ENCODE measurements around the gene GEMIN4. TPM values are rescaled to one million over a fixed set of nuclear protein-coding genes. Genes with fewer than 3 reads are reported as not detected.

GEMIN4 gene
- total RNA-seq, 1 donor, result 8.7 TPM

DNA sequence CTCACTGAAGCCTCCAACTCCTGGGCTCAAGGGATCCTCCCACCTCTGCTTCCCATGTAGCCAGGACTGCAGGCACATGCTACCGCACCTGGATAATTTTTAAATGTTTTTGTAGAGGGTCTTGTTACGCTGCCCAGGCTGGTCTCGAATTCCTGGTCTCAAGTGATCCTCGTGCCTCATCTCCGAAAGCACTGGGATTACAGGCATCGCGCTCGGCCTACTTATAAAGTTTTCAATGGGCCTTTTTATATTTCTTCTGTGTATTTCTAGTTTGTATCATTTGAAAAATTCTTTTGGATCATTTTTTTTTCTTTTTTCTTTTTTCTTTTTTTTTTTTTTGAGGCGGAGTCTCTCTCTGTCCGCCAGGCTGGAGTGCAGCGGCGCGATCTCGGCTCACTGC lies 27.0 kb downstream of the GEMIN4 start:
- peaks cover 4% of the 10 kb centered on the region for H3K79me2 ChIP-seq (ENCODE audit: insufficient read depth, low read length)
- no peaks in the 10 kb centered on the region for H3K9me3 ChIP-seq (ENCODE audit: low read depth, low read length)
- DNase-seq (ENCODE audit: insufficient read length, low spot score, missing footprints), result no peak
- no peak overlapping the region for H3K4me2 ChIP-seq (ENCODE audit: insufficient read depth, low read length)
- TF ChIP-seq, protein P1, sequence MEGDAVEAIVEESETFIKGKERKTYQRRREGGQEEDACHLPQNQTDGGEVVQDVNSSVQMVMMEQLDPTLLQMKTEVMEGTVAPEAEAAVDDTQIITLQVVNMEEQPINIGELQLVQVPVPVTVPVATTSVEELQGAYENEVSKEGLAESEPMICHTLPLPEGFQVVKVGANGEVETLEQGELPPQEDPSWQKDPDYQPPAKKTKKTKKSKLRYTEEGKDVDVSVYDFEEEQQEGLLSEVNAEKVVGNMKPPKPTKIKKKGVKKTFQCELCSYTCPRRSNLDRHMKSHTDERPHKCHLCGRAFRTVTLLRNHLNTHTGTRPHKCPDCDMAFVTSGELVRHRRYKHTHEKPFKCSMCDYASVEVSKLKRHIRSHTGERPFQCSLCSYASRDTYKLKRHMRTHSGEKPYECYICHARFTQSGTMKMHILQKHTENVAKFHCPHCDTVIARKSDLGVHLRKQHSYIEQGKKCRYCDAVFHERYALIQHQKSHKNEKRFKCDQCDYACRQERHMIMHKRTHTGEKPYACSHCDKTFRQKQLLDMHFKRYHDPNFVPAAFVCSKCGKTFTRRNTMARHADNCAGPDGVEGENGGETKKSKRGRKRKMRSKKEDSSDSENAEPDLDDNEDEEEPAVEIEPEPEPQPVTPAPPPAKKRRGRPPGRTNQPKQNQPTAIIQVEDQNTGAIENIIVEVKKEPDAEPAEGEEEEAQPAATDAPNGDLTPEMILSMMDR (IDR thresholded peaks at IDR 0.05; ENCODE audit: extremely low read depth, low read depth, low read length), result no peak
- no peaks in the 10 kb centered on the region for H4K20me1 ChIP-seq (ENCODE audit: insufficient read depth, low read length)
- H3K27ac ChIP-seq (ENCODE audit: low read depth, low read length), result no peak overlapping the region
- H3K27me3 ChIP-seq (ENCODE audit: insufficient read depth, low read length), result no peaks in the 10 kb centered on the region
- H3K36me3 ChIP-seq (ENCODE audit: insufficient read depth, low read length), result peaks cover 2% of the 10 kb centered on the region
- no peak overlapping the region for H2AFZ ChIP-seq (ENCODE audit: low read length)
- H3K4me1 ChIP-seq (ENCODE audit: insufficient read depth, low read length), result peaks cover 4% of the 10 kb centered on the region
- no peak overlapping the region for H3K4me3 ChIP-seq (ENCODE audit: insufficient read depth, low read length)

DNA sequence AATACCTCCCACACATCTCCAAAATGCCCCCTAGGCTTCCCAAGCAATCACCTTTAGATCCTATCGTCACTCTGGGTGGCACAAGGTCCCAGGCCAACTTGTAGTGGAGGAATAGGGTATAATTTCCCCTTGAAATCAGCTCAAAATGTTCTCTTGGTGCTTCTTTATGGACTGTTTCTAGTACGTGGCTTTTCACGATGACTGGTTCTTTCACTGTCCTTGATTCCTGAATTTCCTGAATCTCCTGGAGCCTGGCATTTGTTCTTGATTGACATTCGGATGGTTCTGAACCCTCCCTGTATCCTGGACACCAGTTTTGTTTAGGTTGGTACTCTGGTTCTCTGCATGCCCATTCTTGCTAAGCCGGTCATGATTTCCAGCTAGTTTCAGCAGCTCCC lies 30.5 kb downstream of the GEMIN4 start:
- no peaks in the 10 kb centered on the region for H3K79me2 ChIP-seq (ENCODE audit: insufficient read depth, low read length)
- TF ChIP-seq, protein P1 (IDR thresholded peaks at IDR 0.05; ENCODE audit: extremely low read depth, low read depth, low read length), result no peak
- peaks cover 3% of the 10 kb centered on the region for H3K36me3 ChIP-seq (ENCODE audit: insufficient read depth, low read length)
- no peaks in the 10 kb centered on the region for H3K27me3 ChIP-seq (ENCODE audit: insufficient read depth, low read length)
- no peak overlapping the region for H3K27ac ChIP-seq (ENCODE audit: low read depth, low read length)
- H3K4me1 ChIP-seq (ENCODE audit: insufficient read depth, low read length), result peaks cover 7% of the 10 kb centered on the region
- no peak overlapping the region for H3K4me2 ChIP-seq (ENCODE audit: insufficient read depth, low read length)
- H3K4me3 ChIP-seq (ENCODE audit: insufficient read depth, low read length), result no peak overlapping the region
- peak overlapping the region; percentile 72 for H2AFZ ChIP-seq (ENCODE audit: low read length)
- H4K20me1 ChIP-seq (ENCODE audit: insufficient read depth, low read length), result no peaks in the 10 kb centered on the region
- DNase-seq (ENCODE audit: insufficient read length, low spot score, missing footprints), result peak; percentile 32
- no peaks in the 10 kb centered on the region for H3K9me3 ChIP-seq (ENCODE audit: low read depth, low read length)

DNA sequence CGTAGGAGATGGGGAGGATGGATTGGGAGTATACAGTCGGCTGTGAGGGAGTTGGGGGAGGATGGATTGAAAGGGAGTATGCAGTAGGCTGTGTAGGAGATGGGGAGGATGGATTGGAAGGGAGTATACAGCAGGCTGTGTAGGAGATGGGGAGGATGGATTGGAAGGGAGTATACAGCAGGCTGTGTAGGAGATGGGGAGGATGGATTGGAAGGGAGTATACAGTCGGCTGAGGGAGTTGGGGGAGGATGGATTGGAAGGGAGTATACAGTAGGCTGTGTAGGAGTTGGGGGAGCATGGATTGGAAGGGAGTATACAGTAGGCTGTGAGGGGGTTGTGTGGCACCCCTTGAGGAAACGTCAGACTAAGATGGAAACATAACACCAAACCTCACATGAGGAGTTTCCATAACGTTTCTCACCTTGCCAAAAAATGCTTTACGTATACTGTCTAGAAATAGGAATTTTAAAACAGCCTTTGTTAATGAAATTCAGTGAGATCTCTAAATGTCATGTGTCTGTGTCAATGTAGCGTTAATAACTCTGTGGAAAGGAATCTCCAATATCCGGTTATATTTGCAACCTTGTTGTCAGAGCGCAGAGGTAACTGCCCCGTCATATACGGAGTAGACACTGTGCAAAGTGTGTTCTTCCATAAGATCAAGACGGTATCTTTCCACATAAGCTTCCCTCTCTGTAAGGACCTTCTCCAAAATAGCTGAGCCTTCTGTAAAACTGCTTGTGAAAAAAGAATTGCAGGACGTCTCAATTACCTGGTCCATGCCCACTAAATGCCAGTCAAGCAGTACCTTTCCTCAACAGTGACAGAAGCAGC lies 31.1 kb downstream of the GEMIN4 start:
- Histone ChIP-seq H3K4me3 (ENCODE audit: insufficient read depth, low read length) (no peak overlapping the region), H2AFZ (ENCODE audit: low read length) (peak overlapping the region; percentile 72), H3K9me3 (ENCODE audit: low read depth, low read length) (no peaks in the 10 kb centered on the region), H3K27ac (ENCODE audit: low read depth, low read length) (no peak overlapping the region), H3K27me3 (ENCODE audit: insufficient read depth, low read length) (no peaks in the 10 kb centered on the region), H3K4me1 (ENCODE audit: insufficient read depth, low read length) (peaks cover 9% of the 10 kb centered on the region), H3K36me3 (ENCODE audit: insufficient read depth, low read length) (peaks cover 3% of the 10 kb centered on the region), H3K79me2 (ENCODE audit: insufficient read depth, low read length) (no peaks in the 10 kb centered on the region), H3K4me2 (ENCODE audit: insufficient read depth, low read length) (no peak overlapping the region), H4K20me1 (ENCODE audit: insufficient read depth, low read length) (no peaks in the 10 kb centered on the region)
- DNase-seq (ENCODE audit: insufficient read length, low spot score, missing footprints), result peak; percentile 26
- TF ChIP-seq, protein P1 (IDR thresholded peaks at IDR 0.05; ENCODE audit: extremely low read depth, low read depth, low read length), result no peak

DNA sequence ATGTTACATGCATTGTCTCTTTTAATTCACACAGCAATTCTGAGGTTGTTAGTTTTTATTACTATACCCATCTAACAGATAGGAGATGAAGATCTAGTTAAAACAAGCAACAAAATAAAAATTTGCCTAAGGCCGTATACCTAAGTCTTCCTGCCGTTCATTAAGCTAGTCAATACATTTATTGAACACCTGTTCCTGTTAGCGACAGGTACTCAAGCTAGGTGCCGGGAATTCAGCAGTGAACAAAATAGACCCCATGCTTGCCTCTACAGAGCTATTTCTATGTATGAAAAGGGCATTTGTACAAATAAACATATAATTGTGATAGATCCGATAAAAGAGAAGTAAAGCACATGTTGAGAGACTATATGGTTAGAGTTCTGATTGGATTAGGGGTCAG lies 34.0 kb downstream of the GEMIN4 start:
- H2AFZ ChIP-seq (ENCODE audit: low read length), result no peak overlapping the region
- TF ChIP-seq, protein P1 (IDR thresholded peaks at IDR 0.05; ENCODE audit: extremely low read depth, low read depth, low read length), result no peak
- no peak overlapping the region for H3K27ac ChIP-seq (ENCODE audit: low read depth, low read length)
- no peaks in the 10 kb centered on the region for H3K27me3 ChIP-seq (ENCODE audit: insufficient read depth, low read length)
- H3K4me2 ChIP-seq (ENCODE audit: insufficient read depth, low read length), result no peak overlapping the region
- no peaks in the 10 kb centered on the region for H3K9me3 ChIP-seq (ENCODE audit: low read depth, low read length)
- peaks cover 1% of the 10 kb centered on the region for H4K20me1 ChIP-seq (ENCODE audit: insufficient read depth, low read length)
- H3K4me3 ChIP-seq (ENCODE audit: insufficient read depth, low read length), result no peak overlapping the region
- peaks cover 16% of the 10 kb centered on the region for H3K79me2 ChIP-seq (ENCODE audit: insufficient read depth, low read length)
- peaks cover 3% of the 10 kb centered on the region for H3K36me3 ChIP-seq (ENCODE audit: insufficient read depth, low read length)
- peak; percentile 10 for DNase-seq (ENCODE audit: insufficient read length, low spot score, missing footprints)
- peaks cover 16% of the 10 kb centered on the region for H3K4me1 ChIP-seq (ENCODE audit: insufficient read depth, low read length)

Measured in osteoblast (primary cell).